Smooth muscle cell of bladder (primary cell): Measurements from ENCODE around the gene KCNT1. TPM values are rescaled to one million over a fixed set of nuclear protein-coding genes. Genes with fewer than 3 reads are reported as not detected.

ENCODE experiments used
- total RNA-seq: library from RNA; depleted of rRNA; stranded (reverse); fragments of >200 nt; gene quantifications from 2 replicates; pipeline ENCODE4 v1.2.3, GENCODE V29; 2014

KCNT1 gene
- not detected in 2 replicates for total RNA-seq

GRCh38 chr9:135701959-135702721, at the start of gene KCNT1:
TSS of gene KCNT1 (plus strand) at chr9:135702185. CDS start at chr9:135702259, 74 bp downstream.

GRCh38 chr9:135662758-135663450, 39.1 kb upstream of the KCNT1 start, which contains the start of gene LCN9:
TSS of gene LCN9 (plus strand) at chr9:135663309. CDS start at chr9:135663322, 13 bp downstream.

GRCh38 chr9:135699440-135699839, 2.5 kb upstream of the KCNT1 start, which contains the start of gene SOHLH1:
TSS of gene SOHLH1 (minus strand) at chr9:135699481. CDS start at chr9:135699467, 14 bp downstream.

Other genes starting within 250 kb of the KCNT1 start
- gene PPP1R26, start 222.4 kb upstream of the KCNT1 start, total RNA-seq: 9.5 and 10.4 TPM in 2 replicates
- gene MRPS2, start 201.5 kb upstream of the KCNT1 start, total RNA-seq: 10.4 and 11.5 TPM in 2 replicates
- gene LCN1, start 180.7 kb upstream of the KCNT1 start, total RNA-seq: 0.28 and 0.65 TPM in 2 replicates
- not detected in 2 replicates for gene OBP2A, start 156.1 kb upstream of the KCNT1 start, total RNA-seq
- gene PAEP, start 140.4 kb upstream of the KCNT1 start, total RNA-seq: not detected in 2 replicates
- gene GLT6D1, start 62.6 kb upstream of the KCNT1 start, total RNA-seq: not detected in 2 replicates
- gene LCN9, start 38.9 kb upstream of the KCNT1 start, total RNA-seq: not detected in 2 replicates
- gene SOHLH1, start 2.7 kb upstream of the KCNT1 start, total RNA-seq: not detected in 2 replicates
- 12.9 and 14.4 TPM in 2 replicates for gene CAMSAP1, start 205.4 kb downstream of the KCNT1 start, total RNA-seq